Astrocyte (in vitro differentiated cells and primary cell): ENCODE results near the gene HCAR1. TPM values are rescaled to one million over a fixed set of nuclear protein-coding genes. Genes with fewer than 3 reads are reported as not detected.

Experiments used
- total RNA-seq: library from RNA; stranded (reverse); gene quantifications from 2 replicates; pipeline ENCODE4 v1.2.1, GENCODE V29; 2021

The HCAR1 gene
- total RNA-seq, 1 donor from 2014 or later: not detected

Other genes starting within 250 kb of the HCAR1 start
- gene ZCCHC8, start 229.9 kb downstream of the HCAR1 start, total RNA-seq: 23.8 and 25.3 TPM in 2 replicates
- 55.6 and 56.3 TPM in 2 replicates for gene RSRC2, start 203.9 kb downstream of the HCAR1 start, total RNA-seq
- gene KNTC1, start 203.6 kb downstream of the HCAR1 start, total RNA-seq: 8.6 and 10.6 TPM in 2 replicates
- gene HCAR2, start 27.5 kb downstream of the HCAR1 start, total RNA-seq: not detected in 2 replicates
- not detected in 2 replicates for gene HCAR3, start 14.0 kb downstream of the HCAR1 start, total RNA-seq
- gene DENR, start 22.0 kb upstream of the HCAR1 start, total RNA-seq: 58.2 and 62.9 TPM in 2 replicates
- 0.60 and 0.82 TPM in 2 replicates for gene CCDC62, start 43.7 kb upstream of the HCAR1 start, total RNA-seq
- gene HIP1R, start 104.6 kb upstream of the HCAR1 start, total RNA-seq: 21.3 and 22.2 TPM in 2 replicates
- gene VPS37B, start 165.3 kb upstream of the HCAR1 start, total RNA-seq: 27.1 and 31.4 TPM in 2 replicates
- gene ABCB9, start 235.6 kb upstream of the HCAR1 start, total RNA-seq: 11.6 and 12.9 TPM in 2 replicates
- 13.3 and 16.1 TPM in 2 replicates for gene OGFOD2, start 244.4 kb upstream of the HCAR1 start, total RNA-seq
- gene ARL6IP4, start 249.8 kb upstream of the HCAR1 start, total RNA-seq: 121 and 122 TPM in 2 replicates